OCI-M1 (cell line): ENCODE data around the gene CBFA2T2.
A peak's percentile ranks its signal among the peaks of the same experiment; 100 is the strongest.

ENCODE experiments used
- DNase-seq: peaks from one replicate; lab custom pipeline; 2025; lab: John Stamatoyannopoulos, UW

CBFA2T2 gene

GRCh38 chr20:33679758-33680485 lies 190.0 kb downstream of the CBFA2T2 start:
- no peak for DNase-seq

- DNase-seq, result no peak
Observed at GRCh38 chr20:33680686-33681085, 190.8 kb downstream of the CBFA2T2 start.

- DNase-seq, result no peak
Observed at GRCh38 chr20:33681288-33681687, 191.4 kb downstream of the CBFA2T2 start.

- DNase-seq, result no peak
Observed at GRCh38 chr20:33681728-33682353, 191.9 kb downstream of the CBFA2T2 start.

- DNase-seq, result no peak
Observed at GRCh38 chr20:33684533-33685327, 194.8 kb downstream of the CBFA2T2 start.

- DNase-seq, result peak; percentile 62
Observed at GRCh38 chr20:33685328-33686099, 195.6 kb downstream of the CBFA2T2 start.

- DNase-seq, result peak; percentile 97
Observed at GRCh38 chr20:33686100-33686983, 196.4 kb downstream of the CBFA2T2 start, which contains the start of gene E2F1. TSS of gene E2F1 (minus strand) at chr20:33686385. CDS start at chr20:33686264, 121 bp downstream.

GRCh38 chr20:33686984-33687366 lies 197.1 kb downstream of the CBFA2T2 start:
- DNase-seq, result no peak

GRCh38 chr20:33687370-33687915 lies 197.5 kb downstream of the CBFA2T2 start:
- DNase-seq, result peak; percentile 65

GRCh38 chr20:33687993-33688937 lies 198.4 kb downstream of the CBFA2T2 start:
- no peak for DNase-seq

GRCh38 chr20:33688938-33689424 lies 199.1 kb downstream of the CBFA2T2 start:
- DNase-seq, result peak; percentile 71

- DNase-seq, result no peak
Observed at GRCh38 chr20:33689493-33689892, 199.6 kb downstream of the CBFA2T2 start.

- peak; percentile 97 for DNase-seq
Observed at GRCh38 chr20:33689973-33690372, 200.1 kb downstream of the CBFA2T2 start.

- no peak for DNase-seq
Observed at GRCh38 chr20:33693289-33693688, 203.4 kb downstream of the CBFA2T2 start.

- no peak for DNase-seq
Observed at GRCh38 chr20:33693741-33694638, 204.1 kb downstream of the CBFA2T2 start.

- DNase-seq, result no peak
Observed at GRCh38 chr20:33694639-33695012, 204.7 kb downstream of the CBFA2T2 start.

- no peak for DNase-seq
Observed at GRCh38 chr20:33696448-33696847, 206.6 kb downstream of the CBFA2T2 start.

- DNase-seq, result no peak
Observed at GRCh38 chr20:33697129-33697528, 207.2 kb downstream of the CBFA2T2 start.
